ENCODE results near the gene GXYLT1.
"Not testable (repeated sequence)": the region's sequence is repeated elsewhere in the genome, so short reads cannot be mapped to it uniquely, and the experiment has no call there.

The GXYLT1 gene

GRCh38 chr12:42091769-42092168, 52.9 kb downstream of the GXYLT1 start:
- no peak for DNase-seq

GRCh38 chr12:42090899-42091298, 53.8 kb downstream of the GXYLT1 start:
- no peak for DNase-seq

- DNase-seq, result no peak
Observed at GRCh38 chr12:42086031-42086430, 58.6 kb downstream of the GXYLT1 start.

- no peak for DNase-seq
Observed at GRCh38 chr12:42085594-42085993, 59.1 kb downstream of the GXYLT1 start.

- no peak for DNase-seq
Observed at GRCh38 chr12:42084522-42084921, 60.2 kb downstream of the GXYLT1 start.

GRCh38 chr12:42076976-42077375, 67.7 kb downstream of the GXYLT1 start:
- DNase-seq, result no peak

GRCh38 chr12:42070036-42070435, 74.6 kb downstream of the GXYLT1 start:
- DNase-seq, result no peak

GRCh38 chr12:42059127-42059526, 85.5 kb downstream of the GXYLT1 start:
- no peak for DNase-seq

- DNase-seq, result no peak
Observed at GRCh38 chr12:42056130-42056529, 88.5 kb downstream of the GXYLT1 start.

GRCh38 chr12:42053456-42053855, 91.2 kb downstream of the GXYLT1 start:
- DNase-seq, result no peak

GRCh38 chr12:42048980-42049379, 95.7 kb downstream of the GXYLT1 start:
- DNase-seq, result not testable (repeated sequence)

GRCh38 chr12:42039577-42039976, 105.1 kb downstream of the GXYLT1 start:
- no peak for DNase-seq

GRCh38 chr12:42039176-42039575, 105.5 kb downstream of the GXYLT1 start:
- DNase-seq, result no peak

GRCh38 chr12:42031847-42032564, 112.7 kb downstream of the GXYLT1 start:
- no peak for DNase-seq

Measured in stimulated activated CD4-positive, alpha-beta T cell treated with anti-CD3 and anti-CD28 coated beads, Interleukin-15, amount 100 ng/mL, for 24 hours (primary cell).